Stimulated activated CD4-positive, alpha-beta T cell treated with anti-CD3 and anti-CD28 coated beads, Interleukin-12 subunit alpha, Interleukin-12 subunit beta, amount 100 ng/mL, for 48 hours (primary cell): Measurements from ENCODE around the gene TPCN1.
A peak's percentile ranks its signal among the peaks of the same experiment; 100 is the strongest.

Experiments
- DNase-seq, 3 donors: peaks; one replicate each; pipeline ENCODE4 v3.0.0-alpha.2; 2020; ENCODE audit warnings: low read depth in 2 of 3, low spot score in 1 of 3

The TPCN1 gene

DNA sequence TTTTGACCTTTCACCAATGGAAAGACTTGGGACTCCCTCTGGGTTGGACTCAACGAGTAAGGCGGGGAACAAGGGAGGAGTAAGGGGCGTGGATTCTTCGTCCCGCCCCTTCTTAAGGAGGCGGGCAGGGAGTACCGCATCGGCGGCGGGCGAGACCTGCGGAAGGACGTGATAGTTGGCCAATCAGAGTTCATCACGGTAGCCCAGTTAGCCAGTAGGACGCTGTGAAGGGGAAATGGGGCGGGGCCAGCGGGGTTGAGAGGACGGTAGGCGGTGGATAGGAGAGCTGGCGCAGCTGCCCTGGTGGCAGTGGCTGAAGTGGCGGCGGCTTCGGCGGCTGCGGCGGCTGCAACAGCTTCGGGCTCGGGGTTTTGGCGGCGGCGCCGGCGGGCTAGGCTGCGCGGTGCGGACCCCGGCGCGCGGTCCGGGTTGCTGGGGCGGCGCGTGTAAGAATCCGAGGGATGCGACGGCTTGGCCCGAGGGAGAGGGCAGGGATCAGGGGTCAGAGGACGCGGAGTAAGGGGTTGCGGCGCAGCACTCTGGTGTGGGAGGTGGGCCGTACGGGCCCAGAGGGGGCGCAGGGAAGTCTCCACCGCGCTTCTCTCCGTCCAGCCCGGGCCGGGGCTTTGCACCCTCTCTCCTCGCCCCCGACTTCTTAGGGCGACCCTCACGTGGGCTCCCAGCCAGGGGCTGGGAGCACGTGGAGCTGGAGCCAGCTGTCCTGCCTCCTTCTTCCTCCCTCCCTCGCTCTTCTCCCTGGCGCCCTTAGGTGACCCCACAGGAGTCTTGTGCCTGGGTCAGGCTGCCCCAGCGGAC, at the start of gene TPCN1:
TSS of gene TPCN1 (plus strand) at position 284 of the 816 bp plus-strand sequence. CDS start 5,389 bp downstream, outside the sequence.
- DNase-seq: peak; percentile 98 to 99 (median 99)

DNA sequence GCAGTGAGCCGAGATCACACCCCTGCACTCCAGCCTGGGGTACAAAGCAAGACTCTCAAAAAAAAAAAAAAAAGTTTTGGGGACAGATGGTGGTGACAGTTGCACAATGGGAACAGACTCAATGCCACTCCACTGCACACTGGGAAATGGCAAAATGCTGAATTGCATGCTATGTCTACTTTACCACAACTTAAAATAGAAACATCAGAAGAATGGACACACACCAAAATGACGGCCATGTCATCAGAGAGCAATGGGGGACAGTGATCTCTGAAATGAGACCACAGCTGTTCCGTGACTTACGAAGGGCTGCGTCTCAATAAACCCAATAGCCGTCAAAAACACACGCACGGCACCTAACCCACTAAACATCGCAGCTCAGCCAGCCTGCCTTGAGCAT, 49.7 kb upstream of the TPCN1 start:
- no peak for DNase-seq

DNA sequence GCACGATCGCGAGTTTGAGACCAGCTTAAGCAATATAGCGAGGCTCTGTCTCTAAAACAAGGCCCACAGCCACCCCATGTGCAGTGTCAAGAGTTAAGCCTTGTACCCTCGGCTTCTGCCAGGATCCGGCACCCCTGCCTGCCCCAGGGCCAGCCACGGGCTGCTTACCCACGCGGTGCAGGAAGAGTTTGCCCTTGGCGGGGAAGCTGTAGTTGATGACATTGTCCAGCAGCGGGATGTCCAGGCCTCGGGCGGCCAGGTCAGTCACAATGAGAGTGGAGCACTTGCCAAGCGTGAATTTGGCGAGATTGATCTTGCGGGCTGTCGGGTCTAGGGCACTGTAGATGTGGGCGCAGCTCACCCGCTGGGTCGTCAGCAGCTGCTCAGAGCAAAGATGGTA, 49.1 kb upstream of the TPCN1 start:
- no peak for DNase-seq

DNA sequence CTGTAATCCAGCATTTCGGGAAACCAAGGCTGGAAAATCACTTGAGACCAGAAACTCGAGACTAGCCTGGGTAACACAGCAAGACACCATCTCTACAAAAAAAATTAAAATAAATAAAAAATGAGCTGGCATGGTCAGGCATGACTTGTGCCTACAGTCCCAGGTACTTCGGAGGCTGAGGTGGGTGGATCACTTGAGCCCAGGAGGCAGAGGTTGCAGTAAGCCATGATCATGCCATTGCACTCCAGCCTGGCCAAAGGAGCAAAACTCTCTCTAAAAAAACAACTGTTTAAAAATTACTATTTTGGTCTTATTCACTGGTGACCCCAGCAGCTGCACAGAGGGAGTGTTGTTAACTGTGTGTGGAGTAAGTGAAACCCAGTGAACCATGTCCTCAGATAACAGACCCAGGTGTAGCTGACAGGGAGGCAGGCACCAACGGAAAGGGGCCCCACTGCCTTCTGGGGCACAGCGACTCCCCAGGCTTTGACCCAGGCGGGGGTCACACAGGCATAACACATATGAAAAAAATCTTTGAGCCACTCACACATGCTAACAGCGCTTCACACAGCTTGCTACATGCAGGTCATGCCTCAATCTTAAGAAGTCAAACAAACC, 48.1 kb upstream of the TPCN1 start:
- DNase-seq: no peak

DNA sequence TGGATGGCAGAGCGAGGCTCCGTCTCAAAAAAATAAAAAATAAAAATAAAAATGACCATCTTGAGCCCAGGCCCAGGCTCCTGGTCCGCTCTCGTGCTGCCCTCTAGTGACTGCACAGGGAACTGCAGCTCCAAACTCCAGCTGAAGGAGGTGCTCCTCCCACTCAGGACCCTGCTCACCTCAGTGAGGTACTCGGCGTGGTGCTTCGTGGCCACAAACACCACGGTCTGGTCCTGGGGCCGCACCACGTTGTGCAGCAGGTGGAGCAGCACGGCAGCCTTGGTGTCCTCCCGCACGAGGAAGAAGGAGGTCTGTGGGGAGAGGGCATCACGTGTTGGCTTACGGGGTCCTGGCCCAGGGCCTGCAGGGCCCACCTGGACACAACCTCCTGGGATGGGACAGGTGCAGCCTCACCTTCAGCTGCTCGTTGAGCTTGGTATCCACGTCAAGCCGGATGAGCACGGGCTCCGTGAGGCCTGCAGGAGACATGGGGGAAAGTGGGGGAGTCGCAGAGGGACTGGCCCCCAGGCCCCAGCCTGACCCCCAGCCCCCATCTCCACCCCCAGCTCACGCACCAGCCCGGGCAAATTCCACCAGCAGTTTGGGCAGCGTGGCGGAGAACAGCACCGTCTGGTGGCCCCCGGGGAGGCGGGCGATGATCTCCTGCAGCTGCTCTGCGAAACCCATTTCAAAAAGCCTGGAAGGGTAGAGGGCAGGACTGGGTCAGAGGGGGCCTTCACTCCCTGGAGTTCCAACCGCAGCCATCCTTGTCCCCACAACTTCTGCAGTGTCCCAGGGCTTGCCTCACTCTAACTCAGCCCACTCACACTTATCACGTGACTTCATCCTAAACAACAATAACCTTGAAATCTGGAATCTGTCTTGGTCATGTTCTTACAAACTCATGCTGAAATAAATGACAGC, 46.5 kb upstream of the TPCN1 start:
- peak; percentile 62 to 87 (median 66) for DNase-seq

DNA sequence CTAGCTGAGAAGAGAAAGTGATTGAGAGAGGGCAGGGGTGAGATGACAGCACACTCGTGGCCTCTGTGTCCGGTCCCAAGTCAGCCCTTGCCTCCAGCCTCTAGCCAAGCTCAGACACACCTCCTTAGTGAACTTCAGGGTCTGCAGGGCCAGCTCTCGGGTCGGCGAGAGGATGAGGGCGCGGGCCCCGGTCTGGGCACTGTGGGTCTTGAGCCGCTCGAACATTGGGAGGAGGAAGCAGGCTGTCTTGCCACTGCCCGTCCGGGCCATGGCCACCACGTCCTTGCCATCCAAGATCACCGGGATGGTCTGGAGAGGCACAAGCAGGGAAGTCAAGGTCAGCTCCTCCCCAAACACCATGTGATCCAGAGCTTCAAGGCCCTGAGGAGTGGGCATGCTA, 42.2 kb upstream of the TPCN1 start:
- DNase-seq: no peak

DNA sequence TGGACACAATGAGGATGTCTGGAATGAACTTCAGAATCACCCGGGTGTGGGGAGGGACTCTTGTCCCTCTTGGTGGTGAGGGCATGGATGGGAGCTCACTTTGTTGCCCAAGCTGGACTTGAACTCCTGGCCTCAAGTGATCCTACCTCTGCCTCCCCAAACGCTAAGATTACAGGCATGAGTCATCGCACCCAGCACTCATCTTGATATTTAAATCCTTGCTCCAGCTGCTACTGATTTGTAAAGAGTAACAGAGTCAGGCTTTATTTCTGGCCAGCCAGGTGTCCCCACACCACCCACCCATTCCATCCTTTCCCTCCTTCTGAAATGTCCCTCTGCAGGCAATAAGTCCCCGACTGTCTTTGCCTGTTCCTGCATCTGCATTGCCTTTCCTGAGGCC, 40.9 kb upstream of the TPCN1 start:
- DNase-seq: no peak

DNA sequence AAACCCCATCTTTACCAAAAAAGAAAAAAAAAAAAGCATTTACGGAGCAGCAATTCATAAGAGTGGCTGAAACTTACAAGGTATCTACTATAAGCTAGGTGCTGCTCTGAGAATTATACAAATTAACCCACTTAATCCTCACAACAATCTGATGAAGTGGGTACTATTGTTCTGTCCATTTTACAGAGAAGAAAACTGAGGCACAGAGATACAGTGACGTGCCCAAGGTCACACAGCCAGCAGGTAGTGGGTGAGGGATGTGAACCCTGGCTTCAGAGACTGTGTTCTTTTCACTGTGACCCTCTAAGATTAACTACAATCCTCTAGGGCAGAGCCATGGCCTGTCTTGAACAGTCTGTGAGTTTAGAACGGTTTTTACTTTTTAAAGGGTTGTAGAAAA, 39.3 kb upstream of the TPCN1 start:
- no peak for DNase-seq

DNA sequence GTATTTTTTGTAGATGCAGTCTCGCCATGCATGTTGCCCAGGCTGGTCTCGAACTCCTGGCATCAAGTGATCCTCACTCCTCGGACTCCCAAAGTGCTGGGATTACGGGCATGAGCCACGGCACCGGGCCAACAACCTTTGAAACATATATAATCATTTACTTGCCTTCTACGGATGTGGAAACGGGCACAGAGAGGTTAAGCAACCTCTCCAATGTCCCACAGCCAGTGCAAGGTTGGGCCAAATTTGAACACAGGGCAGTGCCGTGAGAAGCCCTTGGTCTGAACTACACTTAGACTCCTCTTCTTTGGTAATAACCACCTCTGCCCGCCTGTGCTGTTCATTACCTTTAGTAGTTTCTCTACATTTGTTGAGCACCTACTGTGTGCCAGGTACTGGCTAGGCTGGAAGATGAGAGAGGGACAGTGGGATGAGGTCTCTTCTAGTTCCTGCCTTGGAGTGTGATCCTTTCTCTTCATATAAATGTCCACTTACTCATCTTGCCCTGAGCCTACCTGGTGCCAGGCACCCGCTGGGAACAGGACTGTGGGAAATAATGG, 38.2 kb upstream of the TPCN1 start:
- no peak for DNase-seq

DNA sequence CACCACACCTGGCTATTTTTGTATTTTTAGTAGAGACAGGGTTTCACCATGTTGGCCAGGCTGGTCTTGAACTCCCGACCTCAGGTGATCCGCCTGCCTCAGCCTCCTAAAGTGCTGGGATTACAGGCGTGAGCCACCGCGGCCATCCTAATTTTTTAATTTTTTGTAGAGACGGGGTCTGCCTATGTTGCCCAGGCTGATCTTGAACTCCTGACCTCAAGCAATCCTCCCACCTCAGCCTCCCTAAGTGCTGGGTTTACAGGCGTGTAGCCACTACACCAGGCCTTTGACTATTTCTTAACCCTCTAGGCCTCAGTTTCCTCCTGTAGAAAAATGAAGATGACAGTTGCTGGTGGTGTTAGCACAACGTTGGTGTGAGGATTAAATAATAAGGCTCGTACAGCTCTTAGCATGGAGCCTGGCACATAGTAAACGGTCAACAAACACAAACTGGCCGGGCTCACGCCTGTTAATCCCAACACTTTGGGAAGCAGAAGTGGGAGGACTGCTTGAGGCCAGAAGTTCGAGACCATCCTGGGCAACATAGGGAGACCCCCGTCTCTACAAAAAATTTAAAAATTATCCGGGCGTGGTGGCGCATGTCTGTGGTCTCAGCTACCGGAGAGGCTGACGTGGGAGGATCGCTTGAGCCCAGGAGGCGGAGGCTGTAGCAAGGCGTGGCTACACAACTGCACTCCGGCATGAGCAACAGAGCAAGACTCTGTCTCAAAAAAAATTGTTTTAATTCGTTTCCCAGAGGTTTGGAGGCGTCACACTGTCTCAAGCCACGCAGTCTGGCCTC, 37.0 kb upstream of the TPCN1 start:
- no peak for DNase-seq

DNA sequence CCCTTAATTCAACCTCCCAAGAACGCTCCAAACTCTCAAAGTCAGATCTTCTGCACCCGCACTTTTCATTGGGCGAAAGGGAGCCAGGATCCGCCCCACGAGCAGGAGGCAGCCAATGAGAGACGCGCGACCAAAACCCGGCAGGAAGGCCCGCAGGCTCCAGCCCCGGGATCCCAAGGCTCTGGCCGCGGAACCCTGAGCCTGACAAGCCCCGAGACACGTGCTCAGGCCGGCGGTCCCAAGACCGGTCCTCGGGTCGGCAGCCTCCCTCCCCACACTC, 36.4 kb upstream of the TPCN1 start:
- peak; percentile 77 to 84 (median 83) for DNase-seq

DNA sequence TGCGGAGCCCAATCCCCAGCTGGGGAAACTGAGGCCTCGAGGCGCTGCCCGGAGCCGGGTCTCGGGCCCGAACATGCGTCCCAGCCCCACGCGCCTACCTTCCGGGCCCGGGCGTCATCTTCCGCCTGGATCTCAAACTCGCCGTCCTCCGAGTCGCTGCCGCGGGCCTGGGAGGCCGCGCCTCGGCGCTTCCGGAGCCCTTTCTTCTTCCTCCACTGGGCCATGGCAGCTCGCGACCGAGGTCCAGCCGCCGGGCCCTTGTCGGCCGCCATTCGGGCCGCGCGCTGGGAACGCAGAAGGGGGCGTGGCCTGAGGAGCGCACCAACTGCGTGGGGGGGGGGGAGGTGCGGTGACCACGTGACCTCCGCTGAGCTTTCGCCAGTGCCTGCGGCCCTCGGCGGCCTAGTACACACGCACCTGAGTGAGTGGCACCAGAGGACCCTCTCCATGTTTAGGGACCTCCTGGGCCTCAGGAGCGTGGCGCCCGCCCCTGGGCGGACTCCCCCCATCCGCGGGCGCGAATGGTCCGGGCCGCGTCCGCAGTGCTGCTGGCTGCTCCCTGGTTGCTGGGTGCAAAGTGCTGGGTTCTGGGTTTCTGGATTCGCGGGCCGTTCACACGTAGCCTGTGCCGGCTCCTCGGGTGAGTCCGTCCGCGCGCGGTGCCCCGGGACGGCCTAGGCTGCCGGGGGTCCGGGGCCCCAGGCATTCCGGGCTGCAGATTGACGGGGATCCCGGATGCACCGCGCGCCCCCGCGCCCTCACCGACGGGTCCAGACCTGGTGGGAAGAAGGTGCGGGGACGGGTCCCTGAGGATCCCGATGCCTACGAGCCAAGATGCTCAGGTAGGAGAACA, 35.9 kb upstream of the TPCN1 start, which contains the start of the genes DDX54 and RITA1:
TSS of gene DDX54 (minus strand) at position 299 of the 853 bp plus-strand sequence. CDS start at position 272, 27 bp downstream.
TSS of gene RITA1 (plus strand) at position 542 of the 853 bp plus-strand sequence. CDS start 1,026 bp downstream, outside the sequence.
- DNase-seq: peak; percentile 59 to 82 (median 77)

DNA sequence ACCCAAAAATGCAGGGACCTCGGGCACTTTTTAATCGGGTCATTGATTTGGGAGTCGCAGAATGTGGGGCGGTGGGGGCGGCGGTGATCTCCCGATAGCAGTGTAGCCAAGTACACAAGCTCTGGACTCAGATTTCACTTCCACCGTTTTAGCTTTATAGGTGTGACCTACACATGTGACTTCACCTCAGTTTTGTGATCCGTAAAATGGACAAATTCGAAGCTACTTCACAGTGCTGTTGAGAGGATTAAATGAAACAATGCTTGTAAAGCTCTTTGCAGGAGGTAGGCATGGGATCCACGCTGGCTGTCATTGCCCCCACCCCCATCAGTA, 35.3 kb upstream of the TPCN1 start:
- DNase-seq: no peak

DNA sequence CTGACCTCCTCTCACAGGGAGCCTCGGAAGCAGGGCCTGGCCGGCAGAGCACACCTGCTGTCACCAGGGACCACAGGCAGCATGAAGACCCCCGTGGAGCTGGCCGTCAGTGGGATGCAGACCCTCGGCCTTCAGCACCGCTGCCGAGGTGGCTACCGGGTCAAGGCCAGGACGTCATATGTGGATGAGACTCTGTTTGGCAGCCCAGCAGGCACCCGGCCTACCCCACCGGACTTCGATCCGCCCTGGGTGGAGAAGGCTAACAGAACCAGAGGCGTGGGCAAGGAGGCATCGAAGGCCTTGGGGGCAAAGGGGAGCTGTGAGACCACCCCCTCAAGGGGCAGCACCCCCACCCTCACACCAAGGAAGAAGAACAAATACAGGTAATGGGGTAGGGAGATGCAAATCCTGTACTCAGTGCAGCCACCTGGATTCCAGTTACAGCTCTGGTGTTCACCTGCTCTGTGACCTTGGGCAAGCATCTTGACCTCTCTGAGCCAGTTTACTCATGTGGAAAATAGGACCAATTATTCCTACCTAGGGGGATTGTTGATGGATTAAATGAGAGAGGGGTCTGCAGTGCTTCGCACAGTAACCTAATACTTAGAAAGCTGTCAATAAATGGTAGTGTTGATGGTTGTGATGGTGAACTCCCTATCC, 34.5 kb upstream of the TPCN1 start:
- DNase-seq: no peak

DNA sequence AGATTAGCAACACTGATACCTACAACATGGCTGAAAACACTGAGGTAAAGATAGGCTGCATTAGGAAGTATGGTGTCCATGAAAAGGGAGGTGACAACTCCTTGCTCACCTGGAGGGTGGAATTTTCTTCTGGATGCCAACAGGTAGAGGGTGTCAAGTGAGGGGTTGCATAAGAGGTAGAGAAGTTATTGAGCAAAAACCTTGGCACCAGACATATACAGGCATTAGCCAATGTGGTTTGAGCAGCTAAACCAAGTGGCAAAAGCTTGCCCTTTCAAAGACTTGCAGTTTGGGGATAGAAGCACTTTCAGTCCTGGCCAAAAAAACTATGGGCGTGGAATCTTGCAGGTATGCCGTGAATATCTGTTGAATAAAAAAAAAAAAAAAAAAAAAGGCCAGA, 31.9 kb upstream of the TPCN1 start:
- DNase-seq: no peak

DNA sequence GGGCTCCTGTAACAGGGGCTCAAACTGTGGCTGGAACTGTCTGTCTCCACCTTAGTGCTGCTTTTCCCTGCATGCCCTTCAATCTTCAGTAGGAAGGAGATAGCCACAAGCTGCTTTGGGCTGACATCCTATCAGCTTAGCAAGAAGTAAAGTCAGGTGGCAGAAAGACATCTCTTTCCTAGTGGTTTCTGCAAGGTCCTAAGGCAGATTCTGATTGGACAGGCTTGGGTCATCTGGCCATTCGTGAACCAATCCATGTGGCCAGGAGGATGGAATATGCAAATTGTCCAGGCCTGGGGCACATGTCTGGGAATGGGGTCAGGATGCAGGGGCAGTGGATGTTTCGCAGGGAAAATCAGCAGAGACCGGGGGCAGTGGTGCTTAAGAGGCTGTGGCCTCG, 30.5 kb upstream of the TPCN1 start:
- DNase-seq: no peak

DNA sequence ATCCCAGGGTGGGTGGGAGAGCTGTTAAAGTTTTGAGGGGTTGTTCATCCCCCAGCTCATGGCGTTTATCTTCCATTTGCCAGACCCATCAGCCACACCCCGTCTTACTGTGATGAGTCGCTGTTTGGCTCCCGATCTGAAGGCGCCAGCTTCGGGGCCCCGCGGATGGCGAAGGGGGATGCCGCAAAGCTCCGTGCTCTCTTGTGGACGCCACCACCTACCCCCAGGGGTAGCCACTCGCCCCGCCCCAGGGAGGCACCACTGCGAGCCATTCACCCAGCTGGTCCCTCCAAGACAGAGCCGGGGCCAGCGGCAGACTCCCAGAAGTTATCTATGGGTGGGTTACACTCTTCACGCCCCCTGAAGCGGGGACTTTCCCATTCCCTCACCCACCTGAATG, 30.0 kb upstream of the TPCN1 start:
- DNase-seq: no peak

DNA sequence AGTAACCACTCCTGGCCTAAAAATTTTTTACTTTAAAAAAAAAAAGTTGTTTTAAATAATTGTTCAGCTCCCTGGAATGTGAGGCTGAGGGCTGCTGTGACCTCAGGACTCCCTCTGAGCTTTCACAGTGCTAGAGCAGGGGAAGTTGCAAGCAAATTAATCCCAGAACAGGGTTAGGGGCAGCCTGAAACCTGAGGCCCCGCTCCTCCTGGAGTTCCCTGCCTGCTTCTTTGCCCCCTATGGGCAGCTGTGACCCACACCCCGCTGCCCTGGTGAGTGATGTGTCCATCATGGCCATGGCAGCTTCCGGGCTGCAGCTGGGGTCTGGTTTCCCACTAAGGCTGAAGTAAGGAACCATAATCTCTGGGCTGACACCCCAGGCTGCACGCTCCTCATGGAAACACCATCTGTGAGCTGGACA, 26.3 kb upstream of the TPCN1 start:
- no peak for DNase-seq

DNA sequence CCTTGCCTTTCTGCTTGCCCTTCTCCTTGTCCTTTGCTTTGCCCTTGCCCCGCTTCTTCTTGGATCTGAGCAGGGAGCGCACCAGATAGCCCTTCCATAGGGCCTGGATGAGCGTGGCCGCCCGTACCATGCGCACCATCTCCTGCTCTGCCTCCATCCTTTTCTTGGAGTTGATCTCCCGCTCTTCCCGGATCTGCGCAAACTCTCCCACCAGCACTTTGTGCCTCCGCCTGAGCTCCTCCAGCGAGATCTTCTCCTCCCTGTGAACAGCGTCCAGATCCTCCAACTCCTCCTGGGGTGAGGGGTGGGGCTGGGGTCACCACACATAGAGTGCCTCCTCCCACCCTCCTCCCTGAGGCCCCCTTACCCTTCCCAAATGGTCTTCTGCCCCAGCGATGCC, 25.7 kb upstream of the TPCN1 start:
- DNase-seq: no peak
